SK-N-SH treated with all-trans-retinoic acid at 6 μM for 48 hours (cell line): ENCODE measurements around the gene ORC5.
A peak's percentile ranks its signal among the peaks of the same experiment; 100 is the strongest.

Experiments used
- ATAC-seq: fragments of 200-7000 bp; cut with Tn5 transposase; 3 replicates; pipeline ENCODE4 v1.9.1; 2020; ENCODE audit warnings: mild to moderate bottlenecking, moderate library complexity
- ARNTL ChIP-seq: fragments of 450-650 bp; formaldehyde crosslinking; IDR thresholded peaks from 2 replicates; pipeline ENCODE4 v1.5.0; 2020; ENCODE audit warnings: low read depth, mild to moderate bottlenecking, moderate library complexity, borderline replicate concordance
- BACH2 ChIP-seq: fragments of 250-450 bp; sonication (Bioruptor Pico); IDR thresholded peaks from 2 replicates; pipeline ENCODE4 v1.9.0; 2021; ENCODE audit warnings: mild to moderate bottlenecking, borderline replicate concordance
- CSDC2 ChIP-seq: fragments of 250-450 bp; sonication (Bioruptor Pico); IDR thresholded peaks from 2 replicates; pipeline ENCODE4 v1.5.0; 2020; ENCODE audit warnings: mild to moderate bottlenecking, moderate library complexity
- ESRRG ChIP-seq: fragments of 250-450 bp; sonication (Bioruptor Pico); IDR thresholded peaks from 2 replicates; pipeline ENCODE4 v1.6.1; 2021; ENCODE audit warnings: mild to moderate bottlenecking
- ISL1 ChIP-seq: fragments of 250-450 bp; sonication (Bioruptor Pico); IDR thresholded peaks from 2 replicates; pipeline ENCODE4 v2.1.2; 2022; ENCODE audit warnings: mild to moderate bottlenecking, moderate library complexity
- OSR1 ChIP-seq: fragments of 250-450 bp; sonication (Bioruptor Pico); IDR thresholded peaks from 2 replicates; pipeline ENCODE4 v1.8.0; 2022; ENCODE audit warnings: moderate library complexity, mild to moderate bottlenecking, inconsistent platforms
- POU6F1 ChIP-seq: fragments of 250-450 bp; sonication (Bioruptor Pico); IDR thresholded peaks from 2 replicates; pipeline ENCODE4 v1.8.0; 2021; ENCODE audit warnings: low read depth, mild to moderate bottlenecking, moderate library complexity, borderline replicate concordance
- PPARA ChIP-seq: fragments of 250-450 bp; sonication (Bioruptor Pico); IDR thresholded peaks from 2 replicates; pipeline ENCODE4 v1.5.0; 2020; ENCODE audit warnings: mild to moderate bottlenecking, borderline replicate concordance
- RARB ChIP-seq: fragments of 250-450 bp; sonication (Bioruptor Pico); IDR thresholded peaks from 2 replicates; pipeline ENCODE4 v1.8.0; 2021; ENCODE audit warnings: mild to moderate bottlenecking, moderate library complexity
- SNAI2 ChIP-seq: fragments of 250-450 bp; sonication (Bioruptor Pico); IDR thresholded peaks from 2 replicates; pipeline ENCODE4 v1.5.0; 2020; ENCODE audit warnings: mild to moderate bottlenecking, moderate library complexity
- TCF4 ChIP-seq: fragments of 250-450 bp; sonication (Bioruptor Pico); IDR thresholded peaks from 2 replicates; pipeline ENCODE4 v1.8.0; 2021; ENCODE audit warnings: mild to moderate bottlenecking, moderate library complexity, borderline replicate concordance
- TOX ChIP-seq: fragments of 250-450 bp; sonication (Bioruptor Pico); IDR thresholded peaks from 2 replicates; pipeline ENCODE4 v1.8.0; 2021; ENCODE audit warnings: mild to moderate bottlenecking, moderate library complexity, borderline replicate concordance
- TSHZ2 ChIP-seq: fragments of 250-450 bp; sonication (Bioruptor Pico); IDR thresholded peaks from 2 replicates; pipeline ENCODE4 v1.5.0; 2020; ENCODE audit warnings: mild to moderate bottlenecking, moderate library complexity
- ZC3H10 ChIP-seq: fragments of 250-450 bp; sonication (Bioruptor Pico); IDR thresholded peaks from 2 replicates; pipeline ENCODE4 v1.5.1; 2021; ENCODE audit warnings: mild to moderate bottlenecking, moderate library complexity
- ZNF565 ChIP-seq: fragments of 450-650 bp; formaldehyde crosslinking; conservative IDR thresholded peaks from 2 replicates; pipeline ENCODE4 v1.5.0; 2020; ENCODE audit warnings: low read depth, mild to moderate bottlenecking, moderate library complexity
- ZNF70 ChIP-seq: fragments of 450-650 bp; formaldehyde crosslinking; IDR thresholded peaks from 2 replicates; pipeline ENCODE4 v1.5.0; 2020; ENCODE audit warnings: mild to moderate bottlenecking, moderate library complexity
- ZNF8 ChIP-seq: fragments of 450-650 bp; formaldehyde crosslinking; IDR thresholded peaks from 2 replicates; pipeline ENCODE4 v1.5.0; 2020; ENCODE audit warnings: mild to moderate bottlenecking, moderate library complexity
- TF ChIP-seq, protein P1 (sequence below): fragments of 250-450 bp; sonication (Bioruptor Pico); IDR thresholded peaks from 2 replicates; pipeline ENCODE4 v1.8.0; 2020; ENCODE audit warnings: mild to moderate bottlenecking, moderate library complexity, borderline replicate concordance
- TF ChIP-seq, protein P2 (sequence below): fragments of 250-450 bp; sonication (Bioruptor Pico); IDR thresholded peaks from 2 replicates; pipeline ENCODE4 v1.5.1; 2020; ENCODE audit warnings: low read depth, mild to moderate bottlenecking, moderate library complexity

ORC5 gene

DNA sequence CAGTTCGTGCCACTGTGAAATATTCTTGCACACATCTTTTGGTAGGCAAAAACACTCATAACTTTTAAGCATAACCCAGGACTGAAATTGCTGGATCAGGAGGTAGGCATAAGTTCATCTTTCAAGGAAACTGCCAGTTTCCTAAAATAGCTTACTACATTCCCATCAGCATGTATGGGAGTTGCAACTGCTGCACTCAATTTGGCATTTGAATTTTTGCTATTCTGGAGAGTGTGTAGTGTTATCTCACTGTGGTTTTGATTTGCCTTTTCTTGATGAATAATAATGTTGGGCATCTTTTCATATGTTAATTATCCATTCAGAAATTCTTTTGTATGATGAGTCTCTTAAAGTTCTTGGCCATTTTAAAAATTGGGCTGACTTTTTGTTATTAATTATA, 95.2 kb downstream of the ORC5 start:
- ATAC-seq = no peak
- TF ChIP-seq PPARA (CRISPR knock-in tag) = no peak
- no peak for TF ChIP-seq ZC3H10
- TF ChIP-seq TOX (CRISPR knock-in tag) = no peak
- no peak for TF ChIP-seq RARB (CRISPR knock-in tag)
- no peak for TF ChIP-seq ZNF565 (CRISPR knock-in tag)
- no peak for TF ChIP-seq ARNTL (CRISPR knock-in tag)
- TF ChIP-seq ESRRG (CRISPR knock-in tag) = no peak
- TF ChIP-seq ZNF8 (CRISPR knock-in tag) = no peak
- no peak for TF ChIP-seq ISL1 (CRISPR knock-in tag)
- TF ChIP-seq, all 23 proteins: peak for 0

- ATAC-seq = no peak
- TF ChIP-seq CSDC2 (CRISPR knock-in tag) = no peak
Observed at GRCh38 chr7:104111271-104111670, 96.5 kb downstream of the ORC5 start.

DNA sequence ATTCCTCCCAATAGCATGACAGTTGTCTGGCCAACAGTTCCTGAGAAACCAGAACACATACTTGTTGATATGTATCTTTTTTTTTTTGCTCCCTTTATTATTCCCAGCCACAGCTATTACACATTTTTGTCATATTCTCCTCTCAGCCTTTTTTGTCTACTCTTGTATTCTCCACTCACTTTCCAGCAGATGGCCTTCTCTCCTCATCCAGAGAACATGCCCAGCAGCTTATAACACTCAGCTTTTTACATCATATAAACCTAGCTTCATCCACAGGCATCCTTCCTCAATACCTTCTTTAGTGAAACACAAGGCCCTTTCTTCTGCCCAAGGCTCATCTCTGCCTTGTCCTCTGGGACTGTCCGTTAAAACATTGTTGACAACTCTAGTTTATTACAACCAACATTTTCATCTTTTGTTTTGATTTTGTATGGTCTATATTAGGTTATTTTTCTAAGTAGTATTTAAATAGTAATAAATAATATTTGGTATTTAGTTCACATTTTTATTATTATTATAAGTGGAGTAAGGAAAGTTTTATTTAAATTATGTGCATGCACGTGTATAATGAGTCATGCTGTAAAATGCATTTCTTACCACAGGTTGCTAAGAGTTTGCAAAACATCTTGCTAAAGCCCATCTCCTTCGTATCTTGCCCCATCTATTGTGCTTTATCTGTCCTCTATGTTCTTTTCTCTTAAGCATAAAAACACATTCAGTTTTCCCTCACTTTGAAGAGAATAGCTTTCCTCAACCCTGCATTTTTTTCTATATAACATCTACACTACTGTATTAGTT, 101.5 kb downstream of the ORC5 start:
- peak; percentile 90 for ATAC-seq
- TF ChIP-seq RARB (CRISPR knock-in tag) (no peak), OSR1 (CRISPR knock-in tag) (no peak), POU6F1 (no peak), TCF4 (no peak), ESRRG (CRISPR knock-in tag) (no peak), ZNF565 (CRISPR knock-in tag) (no peak), ZC3H10 (no peak), CSDC2 (CRISPR knock-in tag) (no peak)
- TF ChIP-seq, protein P1, sequence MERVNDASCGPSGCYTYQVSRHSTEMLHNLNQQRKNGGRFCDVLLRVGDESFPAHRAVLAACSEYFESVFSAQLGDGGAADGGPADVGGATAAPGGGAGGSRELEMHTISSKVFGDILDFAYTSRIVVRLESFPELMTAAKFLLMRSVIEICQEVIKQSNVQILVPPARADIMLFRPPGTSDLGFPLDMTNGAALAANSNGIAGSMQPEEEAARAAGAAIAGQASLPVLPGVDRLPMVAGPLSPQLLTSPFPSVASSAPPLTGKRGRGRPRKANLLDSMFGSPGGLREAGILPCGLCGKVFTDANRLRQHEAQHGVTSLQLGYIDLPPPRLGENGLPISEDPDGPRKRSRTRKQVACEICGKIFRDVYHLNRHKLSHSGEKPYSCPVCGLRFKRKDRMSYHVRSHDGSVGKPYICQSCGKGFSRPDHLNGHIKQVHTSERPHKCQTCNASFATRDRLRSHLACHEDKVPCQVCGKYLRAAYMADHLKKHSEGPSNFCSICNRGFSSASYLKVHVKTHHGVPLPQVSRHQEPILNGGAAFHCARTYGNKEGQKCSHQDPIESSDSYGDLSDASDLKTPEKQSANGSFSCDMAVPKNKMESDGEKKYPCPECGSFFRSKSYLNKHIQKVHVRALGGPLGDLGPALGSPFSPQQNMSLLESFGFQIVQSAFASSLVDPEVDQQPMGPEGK (CRISPR knock-in tag) = no peak

DNA sequence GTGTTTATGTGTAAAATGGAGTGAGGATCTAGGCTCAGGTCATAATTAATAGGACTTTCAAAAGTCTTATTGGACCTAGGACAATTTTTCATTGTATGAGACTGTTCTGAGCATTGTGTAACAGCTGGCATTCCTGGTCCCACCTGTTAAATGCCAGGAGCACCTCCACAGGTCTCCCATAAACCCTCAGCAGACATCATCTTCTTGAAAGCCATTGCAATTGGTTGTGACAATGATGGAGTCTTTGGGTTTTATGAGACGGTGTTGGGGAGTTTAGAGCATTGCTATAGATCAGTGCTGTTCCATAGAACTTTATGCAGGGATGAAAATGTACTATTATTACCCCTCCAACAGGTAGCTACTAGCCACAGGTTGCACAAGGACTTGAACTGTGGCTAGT, 108.9 kb downstream of the ORC5 start:
- no peak for TF ChIP-seq ZC3H10
- TF ChIP-seq, protein P2, sequence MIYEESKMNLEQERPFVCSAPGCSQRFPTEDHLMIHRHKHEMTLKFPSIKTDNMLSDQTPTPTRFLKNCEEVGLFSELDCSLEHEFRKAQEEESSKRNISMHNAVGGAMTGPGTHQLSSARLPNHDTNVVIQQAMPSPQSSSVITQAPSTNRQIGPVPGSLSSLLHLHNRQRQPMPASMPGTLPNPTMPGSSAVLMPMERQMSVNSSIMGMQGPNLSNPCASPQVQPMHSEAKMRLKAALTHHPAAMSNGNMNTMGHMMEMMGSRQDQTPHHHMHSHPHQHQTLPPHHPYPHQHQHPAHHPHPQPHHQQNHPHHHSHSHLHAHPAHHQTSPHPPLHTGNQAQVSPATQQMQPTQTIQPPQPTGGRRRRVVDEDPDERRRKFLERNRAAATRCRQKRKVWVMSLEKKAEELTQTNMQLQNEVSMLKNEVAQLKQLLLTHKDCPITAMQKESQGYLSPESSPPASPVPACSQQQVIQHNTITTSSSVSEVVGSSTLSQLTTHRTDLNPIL (CRISPR knock-in tag) = no peak
- no peak for TF ChIP-seq BACH2 (CRISPR knock-in tag)
- TF ChIP-seq ZNF70 = no peak
- no peak for TF ChIP-seq TCF4
- TF ChIP-seq POU6F1 = no peak
- TF ChIP-seq, all 23 proteins: peak for 0
- no peak for ATAC-seq

- ATAC-seq = peak; percentile 58; the same call in 2 of the 3 replicates
- TF ChIP-seq TOX (CRISPR knock-in tag) = no peak
- no peak for TF ChIP-seq CSDC2 (CRISPR knock-in tag)
- no peak for TF ChIP-seq ZNF8 (CRISPR knock-in tag)
- no peak for TF ChIP-seq SNAI2
- no peak for TF ChIP-seq TSHZ2 (CRISPR knock-in tag)
- TF ChIP-seq, protein P1 (CRISPR knock-in tag) = no peak
- no peak for TF ChIP-seq RARB (CRISPR knock-in tag)
- TF ChIP-seq, protein P2 (CRISPR knock-in tag) = no peak
Observed at GRCh38 chr7:104096683-104097082, 111.1 kb downstream of the ORC5 start.
